Measurements from ENCODE around the gene CLSTN1.
A peak's percentile ranks its signal among the peaks of the same experiment; 100 is the strongest.

The CLSTN1 gene

GRCh38 chr1:9690440-9691107 lies 133.2 kb downstream of the CLSTN1 start:
- TF ChIP-seq POLR2A (IDR thresholded peaks at IDR 0.05; ENCODE audit: low read depth, low read length) = no peak
- FAIRE-seq (no peak), DNase-seq (ENCODE audit: insufficient read length, low spot score) (no peak)

- no peak for DNase-seq (ENCODE audit: insufficient read length, low spot score)
- no peak for TF ChIP-seq POLR2A (IDR thresholded peaks at IDR 0.05; ENCODE audit: low read depth, low read length)
- FAIRE-seq = no peak
Observed at GRCh38 chr1:9689971-9690381, 133.8 kb downstream of the CLSTN1 start.

- TF ChIP-seq POLR2A (IDR thresholded peaks at IDR 0.05; ENCODE audit: low read depth, low read length) = no peak
- DNase-seq (ENCODE audit: insufficient read length, low spot score) = peak; percentile 49
- no peak for FAIRE-seq
Observed at GRCh38 chr1:9689011-9689706, 134.6 kb downstream of the CLSTN1 start.

- DNase-seq (ENCODE audit: insufficient read length, low spot score) (no peak), FAIRE-seq (no peak)
- no peak for TF ChIP-seq POLR2A (IDR thresholded peaks at IDR 0.05; ENCODE audit: low read depth, low read length)
Observed at GRCh38 chr1:9688599-9688998, 135.2 kb downstream of the CLSTN1 start.

- DNase-seq (ENCODE audit: insufficient read length, low spot score) = no peak
- no peak for FAIRE-seq
Observed at GRCh38 chr1:9687874-9688582, 135.7 kb downstream of the CLSTN1 start.

GRCh38 chr1:9687120-9687873 lies 136.5 kb downstream of the CLSTN1 start:
- peak; percentile 55 for DNase-seq (ENCODE audit: insufficient read length, low spot score)
- FAIRE-seq = no peak
- no peak for TF ChIP-seq POLR2A (IDR thresholded peaks at IDR 0.05; ENCODE audit: low read depth, low read length)

More at GRCh38 chr1:9687874-9688582, 135.7 kb downstream of the CLSTN1 start:
- no peak for TF ChIP-seq POLR2A (IDR thresholded peaks at IDR 0.05; ENCODE audit: low read depth, low read length)

GRCh38 chr1:9684801-9685200 lies 139.0 kb downstream of the CLSTN1 start:
- no peak for TF ChIP-seq POLR2A (IDR thresholded peaks at IDR 0.05; ENCODE audit: low read depth, low read length)
- DNase-seq (ENCODE audit: insufficient read length, low spot score) (no peak), FAIRE-seq (no peak)

GRCh38 chr1:9680828-9681227 lies 142.9 kb downstream of the CLSTN1 start:
- no peak for TF ChIP-seq POLR2A (IDR thresholded peaks at IDR 0.05; ENCODE audit: low read depth, low read length)
- no peak for DNase-seq (ENCODE audit: insufficient read length, low spot score)
- FAIRE-seq = no peak

GRCh38 chr1:9680091-9680490 lies 143.7 kb downstream of the CLSTN1 start:
- no peak for TF ChIP-seq POLR2A (IDR thresholded peaks at IDR 0.05; ENCODE audit: low read depth, low read length)
- DNase-seq (ENCODE audit: insufficient read length, low spot score) = no peak
- no peak for FAIRE-seq
